ENCODE results near the gene STRN3. TPM values are rescaled to one million over a fixed set of nuclear protein-coding genes. Genes with fewer than 3 reads are reported as not detected.

The STRN3 gene
- total and polyA plus RNA-seq, 4 donors, result 6.8 to 47.5 (median 31.2) TPM

DNA sequence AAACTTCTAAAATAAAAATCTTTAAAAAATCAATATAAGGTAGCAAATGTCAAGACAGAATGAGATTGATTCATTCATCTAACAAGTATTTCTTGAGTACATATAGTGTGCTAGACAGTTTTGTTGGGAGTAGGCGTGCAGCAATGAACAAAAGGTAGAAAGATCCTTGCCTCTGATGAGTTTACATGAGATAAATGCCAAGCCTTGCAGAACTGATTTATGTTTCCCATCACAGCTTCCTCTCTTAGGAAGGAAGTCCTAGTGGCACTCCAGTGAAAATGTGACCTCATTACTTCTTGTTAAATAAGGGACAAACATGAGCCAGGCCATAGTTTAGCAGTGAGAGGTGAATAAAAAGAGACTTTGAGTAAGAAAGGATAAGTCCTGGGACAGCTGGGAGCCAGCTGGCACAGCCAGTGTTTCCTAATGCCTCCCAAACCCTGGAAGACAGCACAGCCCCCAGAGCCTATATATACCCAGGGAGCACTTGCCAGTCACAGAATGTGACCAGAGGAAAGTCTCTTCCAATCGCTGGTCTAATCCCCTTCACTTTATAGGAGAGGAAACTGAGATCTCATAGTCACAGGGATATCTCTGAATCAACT is 156.5 kb downstream of the STRN3 start:
- Histone ChIP-seq H3K9me3 (ENCODE audit: control insufficient read depth in 4 of 4, low read length in 3 of 4) (no peaks in the 10 kb centered on the region), H3K4me1 (ENCODE audit: control insufficient read depth in 4 of 4, insufficient read depth in 4 of 4, low read length in 3 of 4) (peaks cover 2 to 7% (median 6%) of the 10 kb centered on the region in 4 donors), H3K27ac (ENCODE audit: low read depth in 1 of 2, low read length in 2 of 2) (no peak overlapping the region), H3K27me3 (ENCODE audit: control insufficient read depth in 4 of 4, insufficient read depth in 4 of 4, low read length in 3 of 4) (no peaks in the 10 kb centered on the region), H3K36me3 (ENCODE audit: control insufficient read depth in 4 of 4, insufficient read depth in 3 of 4, low read depth in 1 of 4, low read length in 3 of 4) (no peaks in the 10 kb centered on the region), H3K9ac (ENCODE audit: low read depth in 1 of 2, low read length in 2 of 2) (no peak overlapping the region), H3K4me3 (ENCODE audit: low read depth in 1 of 3, low read length in 3 of 3) (no peak overlapping the region)
- no peak for DNase-seq (ENCODE audit: low spot score)
- TF ChIP-seq GABPA (IDR thresholded peaks at IDR 0.05 in 1 of 2, conservative IDR thresholded peaks at IDR 0.05 in 1 of 2), result no peak
- no peak for TF ChIP-seq HNF4A (conservative IDR thresholded peaks at IDR 0.05)
- TF ChIP-seq FOXA2 (IDR thresholded peaks at IDR 0.05), result no peak
- TF ChIP-seq NR2F2 (IDR thresholded peaks at IDR 0.05), result no peak
- no peak for TF ChIP-seq SP1 (IDR thresholded peaks at IDR 0.05)
- TF ChIP-seq JUND (IDR thresholded peaks at IDR 0.05), result no peak
- TF ChIP-seq, protein P1, sequence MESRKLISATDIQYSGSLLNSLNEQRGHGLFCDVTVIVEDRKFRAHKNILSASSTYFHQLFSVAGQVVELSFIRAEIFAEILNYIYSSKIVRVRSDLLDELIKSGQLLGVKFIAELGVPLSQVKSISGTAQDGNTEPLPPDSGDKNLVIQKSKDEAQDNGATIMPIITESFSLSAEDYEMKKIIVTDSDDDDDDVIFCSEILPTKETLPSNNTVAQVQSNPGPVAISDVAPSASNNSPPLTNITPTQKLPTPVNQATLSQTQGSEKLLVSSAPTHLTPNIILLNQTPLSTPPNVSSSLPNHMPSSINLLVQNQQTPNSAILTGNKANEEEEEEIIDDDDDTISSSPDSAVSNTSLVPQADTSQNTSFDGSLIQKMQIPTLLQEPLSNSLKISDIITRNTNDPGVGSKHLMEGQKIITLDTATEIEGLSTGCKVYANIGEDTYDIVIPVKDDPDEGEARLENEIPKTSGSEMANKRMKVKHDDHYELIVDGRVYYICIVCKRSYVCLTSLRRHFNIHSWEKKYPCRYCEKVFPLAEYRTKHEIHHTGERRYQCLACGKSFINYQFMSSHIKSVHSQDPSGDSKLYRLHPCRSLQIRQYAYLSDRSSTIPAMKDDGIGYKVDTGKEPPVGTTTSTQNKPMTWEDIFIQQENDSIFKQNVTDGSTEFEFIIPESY (IDR thresholded peaks at IDR 0.05), result no peak
- TF ChIP-seq, protein P2, sequence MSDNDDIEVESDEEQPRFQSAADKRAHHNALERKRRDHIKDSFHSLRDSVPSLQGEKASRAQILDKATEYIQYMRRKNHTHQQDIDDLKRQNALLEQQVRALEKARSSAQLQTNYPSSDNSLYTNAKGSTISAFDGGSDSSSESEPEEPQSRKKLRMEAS (IDR thresholded peaks at IDR 0.05), result no peak
- TF ChIP-seq, protein P3, sequence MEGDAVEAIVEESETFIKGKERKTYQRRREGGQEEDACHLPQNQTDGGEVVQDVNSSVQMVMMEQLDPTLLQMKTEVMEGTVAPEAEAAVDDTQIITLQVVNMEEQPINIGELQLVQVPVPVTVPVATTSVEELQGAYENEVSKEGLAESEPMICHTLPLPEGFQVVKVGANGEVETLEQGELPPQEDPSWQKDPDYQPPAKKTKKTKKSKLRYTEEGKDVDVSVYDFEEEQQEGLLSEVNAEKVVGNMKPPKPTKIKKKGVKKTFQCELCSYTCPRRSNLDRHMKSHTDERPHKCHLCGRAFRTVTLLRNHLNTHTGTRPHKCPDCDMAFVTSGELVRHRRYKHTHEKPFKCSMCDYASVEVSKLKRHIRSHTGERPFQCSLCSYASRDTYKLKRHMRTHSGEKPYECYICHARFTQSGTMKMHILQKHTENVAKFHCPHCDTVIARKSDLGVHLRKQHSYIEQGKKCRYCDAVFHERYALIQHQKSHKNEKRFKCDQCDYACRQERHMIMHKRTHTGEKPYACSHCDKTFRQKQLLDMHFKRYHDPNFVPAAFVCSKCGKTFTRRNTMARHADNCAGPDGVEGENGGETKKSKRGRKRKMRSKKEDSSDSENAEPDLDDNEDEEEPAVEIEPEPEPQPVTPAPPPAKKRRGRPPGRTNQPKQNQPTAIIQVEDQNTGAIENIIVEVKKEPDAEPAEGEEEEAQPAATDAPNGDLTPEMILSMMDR (IDR thresholded peaks at IDR 0.05; ENCODE audit: low read depth, low read length, missing input control), result no peak
- no peak for TF ChIP-seq HNF4G (IDR thresholded peaks at IDR 0.05)
- no peak for TF ChIP-seq EGR1 (IDR thresholded peaks at IDR 0.05; ENCODE audit: low read depth in 2 of 2)
- TF ChIP-seq, protein P4, sequence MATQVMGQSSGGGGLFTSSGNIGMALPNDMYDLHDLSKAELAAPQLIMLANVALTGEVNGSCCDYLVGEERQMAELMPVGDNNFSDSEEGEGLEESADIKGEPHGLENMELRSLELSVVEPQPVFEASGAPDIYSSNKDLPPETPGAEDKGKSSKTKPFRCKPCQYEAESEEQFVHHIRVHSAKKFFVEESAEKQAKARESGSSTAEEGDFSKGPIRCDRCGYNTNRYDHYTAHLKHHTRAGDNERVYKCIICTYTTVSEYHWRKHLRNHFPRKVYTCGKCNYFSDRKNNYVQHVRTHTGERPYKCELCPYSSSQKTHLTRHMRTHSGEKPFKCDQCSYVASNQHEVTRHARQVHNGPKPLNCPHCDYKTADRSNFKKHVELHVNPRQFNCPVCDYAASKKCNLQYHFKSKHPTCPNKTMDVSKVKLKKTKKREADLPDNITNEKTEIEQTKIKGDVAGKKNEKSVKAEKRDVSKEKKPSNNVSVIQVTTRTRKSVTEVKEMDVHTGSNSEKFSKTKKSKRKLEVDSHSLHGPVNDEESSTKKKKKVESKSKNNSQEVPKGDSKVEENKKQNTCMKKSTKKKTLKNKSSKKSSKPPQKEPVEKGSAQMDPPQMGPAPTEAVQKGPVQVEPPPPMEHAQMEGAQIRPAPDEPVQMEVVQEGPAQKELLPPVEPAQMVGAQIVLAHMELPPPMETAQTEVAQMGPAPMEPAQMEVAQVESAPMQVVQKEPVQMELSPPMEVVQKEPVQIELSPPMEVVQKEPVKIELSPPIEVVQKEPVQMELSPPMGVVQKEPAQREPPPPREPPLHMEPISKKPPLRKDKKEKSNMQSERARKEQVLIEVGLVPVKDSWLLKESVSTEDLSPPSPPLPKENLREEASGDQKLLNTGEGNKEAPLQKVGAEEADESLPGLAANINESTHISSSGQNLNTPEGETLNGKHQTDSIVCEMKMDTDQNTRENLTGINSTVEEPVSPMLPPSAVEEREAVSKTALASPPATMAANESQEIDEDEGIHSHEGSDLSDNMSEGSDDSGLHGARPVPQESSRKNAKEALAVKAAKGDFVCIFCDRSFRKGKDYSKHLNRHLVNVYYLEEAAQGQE (IDR thresholded peaks at IDR 0.05), result no peak
- TF ChIP-seq TAF1 (conservative IDR thresholded peaks at IDR 0.05), result no peak
- TF ChIP-seq RXRA (IDR thresholded peaks at IDR 0.05), result no peak
- WGBS, result 74% methylated on average over 2 of the region's 2 CpGs

DNA sequence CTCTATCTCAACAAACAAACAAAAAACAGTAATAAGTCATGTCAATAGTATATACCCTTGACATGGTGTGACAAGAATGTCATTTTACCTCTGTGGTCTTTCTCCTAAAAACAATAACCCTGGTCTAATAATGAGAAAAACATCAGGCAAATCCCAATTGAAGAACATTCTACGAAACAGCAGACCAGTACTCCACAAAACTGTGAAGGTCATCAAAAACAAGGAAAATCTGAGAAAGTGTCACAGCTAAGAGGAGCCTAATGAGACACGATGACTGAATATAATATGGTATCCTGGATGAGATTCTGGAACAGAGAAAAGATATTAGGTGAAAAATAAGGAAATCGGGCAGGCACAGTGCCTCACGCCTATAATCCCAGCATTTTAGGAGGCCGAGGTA is 157.4 kb downstream of the STRN3 start:
- no peak for TF ChIP-seq RAD21 (IDR thresholded peaks at IDR 0.05)
- no peak for TF ChIP-seq NR2F2 (IDR thresholded peaks at IDR 0.05)
- TF ChIP-seq, protein P5, sequence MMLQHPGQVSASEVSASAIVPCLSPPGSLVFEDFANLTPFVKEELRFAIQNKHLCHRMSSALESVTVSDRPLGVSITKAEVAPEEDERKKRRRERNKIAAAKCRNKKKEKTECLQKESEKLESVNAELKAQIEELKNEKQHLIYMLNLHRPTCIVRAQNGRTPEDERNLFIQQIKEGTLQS (IDR thresholded peaks at IDR 0.05), result no peak
- TF ChIP-seq RXRA (IDR thresholded peaks at IDR 0.05), result no peak
- TF ChIP-seq EGR1 (IDR thresholded peaks at IDR 0.05; ENCODE audit: low read depth in 2 of 2), result no peak
- TF ChIP-seq FOXA1 (IDR thresholded peaks at IDR 0.05), result no peak
- TF ChIP-seq HNF4G (IDR thresholded peaks at IDR 0.05), result no peak
- TF ChIP-seq TAF1 (conservative IDR thresholded peaks at IDR 0.05), result no peak
- no peak for TF ChIP-seq GABPA (IDR thresholded peaks at IDR 0.05 in 1 of 2, conservative IDR thresholded peaks at IDR 0.05 in 1 of 2)
- TF ChIP-seq JUND (IDR thresholded peaks at IDR 0.05), result no peak
- TF ChIP-seq FOXA2 (IDR thresholded peaks at IDR 0.05), result no peak
- 96% methylated on average over 5 of the region's 5 CpGs for WGBS
- Histone ChIP-seq H3K9me3 (ENCODE audit: control insufficient read depth in 4 of 4, low read length in 3 of 4) (no peaks in the 10 kb centered on the region), H3K36me3 (ENCODE audit: control insufficient read depth in 4 of 4, insufficient read depth in 3 of 4, low read depth in 1 of 4, low read length in 3 of 4) (no peaks in the 10 kb centered on the region), H3K27ac (ENCODE audit: low read depth in 1 of 2, low read length in 2 of 2) (no peak overlapping the region), H3K27me3 (ENCODE audit: control insufficient read depth in 4 of 4, insufficient read depth in 4 of 4, low read length in 3 of 4) (no peaks in the 10 kb centered on the region), H3K4me3 (ENCODE audit: low read depth in 1 of 3, low read length in 3 of 3) (no peak overlapping the region), H3K4me1 (ENCODE audit: control insufficient read depth in 4 of 4, insufficient read depth in 4 of 4, low read length in 3 of 4) (no peaks in the 10 kb centered on the region), H3K9ac (ENCODE audit: low read depth in 1 of 2, low read length in 2 of 2) (no peak overlapping the region)
- no peak for DNase-seq (ENCODE audit: low spot score)

All from liver (tissue), 9 donors.